RWPE1 (cell line): Measurements from ENCODE around the gene NUDT5.

ENCODE experiments used
- CTCF ChIA-PET: fragments of 350-600 bp; sonication (Branson Sonifier 250); formaldehyde crosslinking; extraction: SDS; loops from one replicate; lab custom pipeline; 2021; lab: Yijun Ruan, JAX
- POLR2A ChIA-PET: fragments of 400-600 bp; formaldehyde crosslinking; extraction: SDS; loops from one replicate; lab custom pipeline; 2020; ENCODE audit warnings: antibody characterized with exemption; ENCODE audit not compliant: low non-redundant PET; lab: Yijun Ruan, JAX
- DNase-seq: peaks from one replicate; pipeline ENCODE4 v3.0.0; 2012; ENCODE audit warnings: low spot score
- H3K27ac ChIP-seq: fragments of 450-650 bp; 2 replicates; pipeline ENCODE4 v1.5.1; 2017
- CTCF ChIP-seq: fragments of 450-650 bp; conservative IDR thresholded peaks from 2 replicates; pipeline ENCODE4 v1.5.1; 2017; ENCODE audit warnings: low read depth, mild to moderate bottlenecking

The NUDT5 gene

GRCh38 chr10:12188656-12189055 lies 7.0 kb downstream of the NUDT5 start:
- no peak for DNase-seq
- POLR2A ChIA-PET, result no interaction called here
- TF ChIP-seq CTCF, result no peak
- CTCF ChIA-PET, result no interaction called here
- no peak overlapping the region for H3K27ac ChIP-seq

- no peak overlapping the region for H3K27ac ChIP-seq
- ChIA-PET POLR2A (no interaction called here), CTCF (interaction anchor here (1.0 kb wide), 1 partner anchor 28 kb away, joined by 4 read pairs; no protein-coding TSS in a partner anchor)
- no peak for TF ChIP-seq CTCF
- DNase-seq, result no peak
Measured at GRCh38 chr10:12187321-12187905, 8.3 kb downstream of the NUDT5 start.

- POLR2A ChIA-PET, result no interaction called here
- no peak overlapping the region for H3K27ac ChIP-seq
- no peak for TF ChIP-seq CTCF
- CTCF ChIA-PET, result no interaction called here
- DNase-seq, result no peak
Measured at GRCh38 chr10:12186323-12186722, 9.4 kb downstream of the NUDT5 start.

- no peak for TF ChIP-seq CTCF
- CTCF ChIA-PET, result interaction anchor here (0.6 kb wide), 1 partner anchor 284 kb away, joined by 5 read pairs; no protein-coding TSS in a partner anchor
- no peak overlapping the region for H3K27ac ChIP-seq
- POLR2A ChIA-PET, result no interaction called here
- no peak for DNase-seq
Measured at GRCh38 chr10:12184165-12184564, 11.5 kb downstream of the NUDT5 start.

- ChIA-PET POLR2A (no interaction called here), CTCF (no interaction called here)
- DNase-seq, result no peak
- H3K27ac ChIP-seq, result no peak overlapping the region
- TF ChIP-seq CTCF, result no peak
Measured at GRCh38 chr10:12181065-12181775, 14.5 kb downstream of the NUDT5 start.

- H3K27ac ChIP-seq, result no peak overlapping the region
- ChIA-PET CTCF (no interaction called here), POLR2A (no interaction called here)
- no peak for TF ChIP-seq CTCF
- DNase-seq, result no peak
Measured at GRCh38 chr10:12180221-12180974, 15.3 kb downstream of the NUDT5 start.
